Measurements from ENCODE around the gene GRK6.

The GRK6 gene

GRCh38 chr5:177458912-177459350 lies 32.5 kb downstream of the GRK6 start:
- Histone ChIP-seq H3K4me1 (ENCODE audit: control insufficient read depth, insufficient read depth, low read length) (peaks cover 6% of the 10 kb centered on the region), H3K27ac (ENCODE audit: extremely low read depth, low read depth, low read length) (no peak overlapping the region)
- CTCF ChIA-PET, result interaction anchor here (1.0 to 2.9 kb wide), 2 partner anchors 15 to 38 kb away, joined by 4 to 23 read pairs; partner anchors contain the start of gene PDLIM7

More at GRCh38 chr5:177458912-177459350, 32.5 kb downstream of the GRK6 start:
- POLR2A ChIA-PET, result interaction anchor here (0.7 to 5.4 kb wide), 3 partner anchors 10 to 36 kb away, joined by 3 to 89 read pairs (median 3); partner anchors contain the start of gene PDLIM7
- Histone ChIP-seq H3K36me3 (ENCODE audit: control insufficient read depth in 2 of 2, insufficient read depth in 1 of 2, low read length in 2 of 2) (peaks cover 4 to 60% of the 10 kb centered on the region in 2 experiments; a peak in 2 of 3 replicates), H3K4me3 (ENCODE audit: low read depth, low read length) (no peak overlapping the region), H3K9me3 (ENCODE audit: control insufficient read depth, insufficient read depth, low read depth, low read length) (no peaks in the 10 kb centered on the region)
- TF ChIP-seq GLIS1 (tag by site-specific recombination; IDR thresholded peaks at IDR 0.05) (no peak), ZNF785 (tag by site-specific recombination; IDR thresholded peaks at IDR 0.05) (no peak), EGR2 (tag by site-specific recombination; IDR thresholded peaks at IDR 0.05; ENCODE audit: low read depth) (peak; percentile 88), ZNF366 (tag by site-specific recombination; conservative IDR thresholded peaks at IDR 0.05) (peak; percentile 40; the same call in 1 of the 2 replicates), ZNF768 (tag by site-specific recombination; IDR thresholded peaks at IDR 0.05) (no peak), ZBTB10 (tag by site-specific recombination; IDR thresholded peaks at IDR 0.05) (no peak), ZNF645 (tag by site-specific recombination; IDR thresholded peaks at IDR 0.05) (no peak), SP2 (tag by site-specific recombination; IDR thresholded peaks at IDR 0.05) (peak; percentile 33), KLF1 (tag by site-specific recombination; IDR thresholded peaks at IDR 0.05) (peak; percentile 71), ZSCAN16 (tag by site-specific recombination; IDR thresholded peaks at IDR 0.05) (no peak), ZBTB20 (tag by site-specific recombination; IDR thresholded peaks at IDR 0.05) (no peak), ZNF549 (tag by site-specific recombination; IDR thresholded peaks at IDR 0.05) (no peak), ZNF433 (tag by site-specific recombination; IDR thresholded peaks at IDR 0.05; ENCODE audit: low read depth) (no peak), SP3 (tag by site-specific recombination; IDR thresholded peaks at IDR 0.05) (no peak), ZNF558 (tag by site-specific recombination; IDR thresholded peaks at IDR 0.05) (no peak), ZFHX2 (tag by site-specific recombination; conservative IDR thresholded peaks at IDR 0.05) (peak; percentile 89), ZNF501 (tag by site-specific recombination; IDR thresholded peaks at IDR 0.05) (no peak), KLF8 (tag by site-specific recombination; IDR thresholded peaks at IDR 0.05) (no peak), ZSCAN30 (tag by site-specific recombination; IDR thresholded peaks at IDR 0.05) (no peak)
- TF ChIP-seq, protein P1, sequence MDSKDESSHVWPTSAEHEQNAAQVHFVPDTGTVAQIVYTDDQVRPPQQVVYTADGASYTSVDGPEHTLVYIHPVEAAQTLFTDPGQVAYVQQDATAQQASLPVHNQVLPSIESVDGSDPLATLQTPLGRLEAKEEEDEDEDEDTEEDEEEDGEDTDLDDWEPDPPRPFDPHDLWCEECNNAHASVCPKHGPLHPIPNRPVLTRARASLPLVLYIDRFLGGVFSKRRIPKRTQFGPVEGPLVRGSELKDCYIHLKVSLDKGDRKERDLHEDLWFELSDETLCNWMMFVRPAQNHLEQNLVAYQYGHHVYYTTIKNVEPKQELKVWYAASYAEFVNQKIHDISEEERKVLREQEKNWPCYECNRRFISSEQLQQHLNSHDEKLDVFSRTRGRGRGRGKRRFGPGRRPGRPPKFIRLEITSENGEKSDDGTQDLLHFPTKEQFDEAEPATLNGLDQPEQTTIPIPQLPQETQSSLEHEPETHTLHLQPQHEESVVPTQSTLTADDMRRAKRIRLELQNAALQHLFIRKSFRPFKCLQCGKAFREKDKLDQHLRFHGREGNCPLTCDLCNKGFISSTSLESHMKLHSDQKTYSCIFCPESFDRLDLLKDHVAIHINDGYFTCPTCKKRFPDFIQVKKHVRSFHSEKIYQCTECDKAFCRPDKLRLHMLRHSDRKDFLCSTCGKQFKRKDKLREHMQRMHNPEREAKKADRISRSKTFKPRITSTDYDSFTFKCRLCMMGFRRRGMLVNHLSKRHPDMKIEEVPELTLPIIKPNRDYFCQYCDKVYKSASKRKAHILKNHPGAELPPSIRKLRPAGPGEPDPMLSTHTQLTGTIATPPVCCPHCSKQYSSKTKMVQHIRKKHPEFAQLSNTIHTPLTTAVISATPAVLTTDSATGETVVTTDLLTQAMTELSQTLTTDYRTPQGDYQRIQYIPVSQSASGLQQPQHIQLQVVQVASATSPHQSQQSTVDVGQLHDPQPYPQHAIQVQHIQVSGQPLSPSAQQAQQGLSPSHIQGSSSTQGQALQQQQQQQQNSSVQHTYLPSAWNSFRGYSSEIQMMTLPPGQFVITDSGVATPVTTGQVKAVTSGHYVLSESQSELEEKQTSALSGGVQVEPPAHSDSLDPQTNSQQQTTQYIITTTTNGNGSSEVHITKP (tag by site-specific recombination; IDR thresholded peaks at IDR 0.05), result peak; percentile 77
- TF ChIP-seq, protein P2, sequence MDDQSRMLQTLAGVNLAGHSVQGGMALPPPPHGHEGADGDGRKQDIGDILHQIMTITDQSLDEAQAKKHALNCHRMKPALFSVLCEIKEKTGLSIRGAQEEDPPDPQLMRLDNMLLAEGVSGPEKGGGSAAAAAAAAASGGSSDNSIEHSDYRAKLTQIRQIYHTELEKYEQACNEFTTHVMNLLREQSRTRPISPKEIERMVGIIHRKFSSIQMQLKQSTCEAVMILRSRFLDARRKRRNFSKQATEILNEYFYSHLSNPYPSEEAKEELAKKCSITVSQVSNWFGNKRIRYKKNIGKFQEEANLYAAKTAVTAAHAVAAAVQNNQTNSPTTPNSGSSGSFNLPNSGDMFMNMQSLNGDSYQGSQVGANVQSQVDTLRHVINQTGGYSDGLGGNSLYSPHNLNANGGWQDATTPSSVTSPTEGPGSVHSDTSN (CRISPR knock-in tag; IDR thresholded peaks at IDR 0.05), result no peak
- TF ChIP-seq, protein P3, sequence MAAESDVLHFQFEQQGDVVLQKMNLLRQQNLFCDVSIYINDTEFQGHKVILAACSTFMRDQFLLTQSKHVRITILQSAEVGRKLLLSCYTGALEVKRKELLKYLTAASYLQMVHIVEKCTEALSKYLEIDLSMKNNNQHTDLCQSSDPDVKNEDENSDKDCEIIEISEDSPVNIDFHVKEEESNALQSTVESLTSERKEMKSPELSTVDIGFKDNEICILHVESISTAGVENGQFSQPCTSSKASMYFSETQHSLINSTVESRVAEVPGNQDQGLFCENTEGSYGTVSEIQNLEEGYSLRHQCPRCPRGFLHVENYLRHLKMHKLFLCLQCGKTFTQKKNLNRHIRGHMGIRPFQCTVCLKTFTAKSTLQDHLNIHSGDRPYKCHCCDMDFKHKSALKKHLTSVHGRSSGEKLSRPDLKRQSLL (tag by site-specific recombination; IDR thresholded peaks at IDR 0.05), result peak; percentile 65
- TF ChIP-seq, protein P4, sequence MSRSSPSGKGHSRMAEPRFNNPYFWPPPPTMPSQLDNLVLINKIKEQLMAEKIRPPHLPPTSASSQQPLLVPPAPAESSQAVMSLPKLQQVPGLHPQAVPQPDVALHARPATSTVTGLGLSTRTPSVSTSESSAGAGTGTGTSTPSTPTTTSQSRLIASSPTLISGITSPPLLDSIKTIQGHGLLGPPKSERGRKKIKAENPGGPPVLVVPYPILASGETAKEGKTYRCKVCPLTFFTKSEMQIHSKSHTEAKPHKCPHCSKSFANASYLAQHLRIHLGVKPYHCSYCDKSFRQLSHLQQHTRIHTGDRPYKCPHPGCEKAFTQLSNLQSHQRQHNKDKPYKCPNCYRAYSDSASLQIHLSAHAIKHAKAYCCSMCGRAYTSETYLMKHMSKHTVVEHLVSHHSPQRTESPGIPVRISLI (tag by site-specific recombination; IDR thresholded peaks at IDR 0.05), result no peak
